Measurements from ENCODE around the gene SRRM4.

The SRRM4 gene

GRCh38 chr12:118981285-118982211 lies at the start of gene SRRM4:
TSS of gene SRRM4 (plus strand) at chr12:118981541. CDS start at chr12:118981883, 342 bp downstream.
- peaks cover 4% of the 10 kb centered on the region for H3K9me3 Mint-ChIP-seq
- H3K27ac Mint-ChIP-seq, result no peak within 1 kb of the TSS

GRCh38 chr12:118946256-118946655 lies 35.1 kb upstream of the SRRM4 start:
- Mint-ChIP-seq H3K4me3 (no peak overlapping the region), H3K9me3 (peaks cover 4% of the 10 kb centered on the region), H3K4me1 (no peaks in the 10 kb centered on the region), H3K27me3 (peaks cover 8% of the 10 kb centered on the region), H3K36me3 (no peaks in the 10 kb centered on the region), H3K27ac (no peak overlapping the region)
- ATAC-seq, result no peak

More at GRCh38 chr12:118981285-118982211, at the start of gene SRRM4:
- Mint-ChIP-seq H3K36me3 (no peaks in the 10 kb centered on the region), H3K4me1 (no peaks in the 10 kb centered on the region), H3K27me3 (peaks cover 39% of the 10 kb centered on the region), H3K4me3 (no peak within 1 kb of the TSS)
- no peak for ATAC-seq

GRCh38 chr12:118958520-118958919 lies 22.8 kb upstream of the SRRM4 start:
- Mint-ChIP-seq H3K4me1 (no peaks in the 10 kb centered on the region), H3K36me3 (no peaks in the 10 kb centered on the region), H3K9me3 (peaks cover 8% of the 10 kb centered on the region), H3K27me3 (no peaks in the 10 kb centered on the region), H3K4me3 (no peak overlapping the region), H3K27ac (no peak overlapping the region)
- ATAC-seq, result no peak

- Mint-ChIP-seq H3K4me3 (no peak overlapping the region), H3K27ac (no peak overlapping the region), H3K36me3 (no peaks in the 10 kb centered on the region), H3K9me3 (peaks cover 7% of the 10 kb centered on the region), H3K27me3 (no peaks in the 10 kb centered on the region), H3K4me1 (no peaks in the 10 kb centered on the region)
- no peak for ATAC-seq
Observed at GRCh38 chr12:118959348-118959747, 22.0 kb upstream of the SRRM4 start.

GRCh38 chr12:118959985-118960560 lies 21.3 kb upstream of the SRRM4 start:
- Mint-ChIP-seq H3K27me3 (no peaks in the 10 kb centered on the region), H3K4me1 (no peaks in the 10 kb centered on the region), H3K27ac (no peak overlapping the region), H3K9me3 (peaks cover 3% of the 10 kb centered on the region), H3K36me3 (no peaks in the 10 kb centered on the region), H3K4me3 (no peak overlapping the region)
- no peak for ATAC-seq

- H3K4me3 Mint-ChIP-seq, result no peak overlapping the region
- no peak for ATAC-seq
- peaks cover 2% of the 10 kb centered on the region for H3K9me3 Mint-ChIP-seq
- H3K27ac Mint-ChIP-seq, result no peak overlapping the region
- H3K36me3 Mint-ChIP-seq, result no peaks in the 10 kb centered on the region
- H3K4me1 Mint-ChIP-seq, result no peaks in the 10 kb centered on the region
- no peaks in the 10 kb centered on the region for H3K27me3 Mint-ChIP-seq
Observed at GRCh38 chr12:118960865-118961264, 20.5 kb upstream of the SRRM4 start.

GRCh38 chr12:118964988-118965387 lies 16.4 kb upstream of the SRRM4 start:
- no peak for ATAC-seq
- Mint-ChIP-seq H3K36me3 (no peaks in the 10 kb centered on the region), H3K9me3 (peaks cover 5% of the 10 kb centered on the region), H3K4me1 (no peaks in the 10 kb centered on the region), H3K27ac (no peak overlapping the region), H3K27me3 (no peaks in the 10 kb centered on the region), H3K4me3 (no peak overlapping the region)

- H3K27ac Mint-ChIP-seq, result no peak overlapping the region
- H3K4me1 Mint-ChIP-seq, result no peaks in the 10 kb centered on the region
- H3K27me3 Mint-ChIP-seq, result peaks cover 9% of the 10 kb centered on the region
- no peaks in the 10 kb centered on the region for H3K36me3 Mint-ChIP-seq
- ATAC-seq, result no peak
- H3K9me3 Mint-ChIP-seq, result peaks cover 5% of the 10 kb centered on the region
- no peak overlapping the region for H3K4me3 Mint-ChIP-seq
Observed at GRCh38 chr12:118970856-118971255, 10.5 kb upstream of the SRRM4 start.

- Mint-ChIP-seq H3K4me1 (no peaks in the 10 kb centered on the region), H3K4me3 (no peak overlapping the region), H3K27ac (no peak overlapping the region), H3K36me3 (no peaks in the 10 kb centered on the region), H3K27me3 (peaks cover 9% of the 10 kb centered on the region), H3K9me3 (peaks cover 5% of the 10 kb centered on the region)
- no peak for ATAC-seq
Observed at GRCh38 chr12:118972982-118973381, 8.4 kb upstream of the SRRM4 start.

- no peak overlapping the region for H3K4me3 Mint-ChIP-seq
- H3K27me3 Mint-ChIP-seq, result peaks cover 47% of the 10 kb centered on the region
- no peak for ATAC-seq
- H3K9me3 Mint-ChIP-seq, result peaks cover 9% of the 10 kb centered on the region
- H3K36me3 Mint-ChIP-seq, result no peaks in the 10 kb centered on the region
- H3K4me1 Mint-ChIP-seq, result no peaks in the 10 kb centered on the region
- H3K27ac Mint-ChIP-seq, result no peak overlapping the region
Observed at GRCh38 chr12:118979763-118980406, 1.5 kb upstream of the SRRM4 start.

- Mint-ChIP-seq H3K4me1 (no peaks in the 10 kb centered on the region), H3K27ac (no peak overlapping the region), H3K4me3 (no peak overlapping the region), H3K27me3 (peaks cover 41% of the 10 kb centered on the region), H3K9me3 (peaks cover 6% of the 10 kb centered on the region), H3K36me3 (no peaks in the 10 kb centered on the region)
- no peak for ATAC-seq
Observed at GRCh38 chr12:118980407-118981014, 830 bp upstream of the SRRM4 start.

GRCh38 chr12:118982302-118982701 lies 961 bp downstream of the SRRM4 start:
- H3K36me3 Mint-ChIP-seq, result no peaks in the 10 kb centered on the region
- no peak for ATAC-seq
- H3K27ac Mint-ChIP-seq, result no peak overlapping the region
- peaks cover 39% of the 10 kb centered on the region for H3K27me3 Mint-ChIP-seq
- peaks cover 4% of the 10 kb centered on the region for H3K9me3 Mint-ChIP-seq
- no peak overlapping the region for H3K4me3 Mint-ChIP-seq
- no peaks in the 10 kb centered on the region for H3K4me1 Mint-ChIP-seq

GRCh38 chr12:118982984-118983761 lies 1.8 kb downstream of the SRRM4 start:
- Mint-ChIP-seq H3K9me3 (peaks cover 4% of the 10 kb centered on the region), H3K27me3 (peaks cover 39% of the 10 kb centered on the region), H3K27ac (no peak overlapping the region), H3K36me3 (no peaks in the 10 kb centered on the region), H3K4me1 (no peaks in the 10 kb centered on the region), H3K4me3 (no peak overlapping the region)
- ATAC-seq, result no peak

GRCh38 chr12:118984161-118984943 lies 3.0 kb downstream of the SRRM4 start:
- H3K27me3 Mint-ChIP-seq, result peaks cover 36% of the 10 kb centered on the region
- H3K4me1 Mint-ChIP-seq, result no peaks in the 10 kb centered on the region
- H3K9me3 Mint-ChIP-seq, result peaks cover 2% of the 10 kb centered on the region

More at GRCh38 chr12:118984161-118984943, 3.0 kb downstream of the SRRM4 start:
- Mint-ChIP-seq H3K4me3 (no peak overlapping the region), H3K36me3 (no peaks in the 10 kb centered on the region), H3K27ac (no peak overlapping the region)
- ATAC-seq, result no peak
